Transverse colon (tissue), 4 donors: Measurements from ENCODE around the gene CHSY1. TPM values are rescaled to one million over a fixed set of nuclear protein-coding genes. Genes with fewer than 3 reads are reported as not detected.

Experiments used
- DNase-seq: peaks from one replicate; pipeline ENCODE4 v3.0.0-alpha.2; 2019
- H3K27ac ChIP-seq, 4 donors: fragments of 200-600 bp; sonication (generic); 2 replicates each; pipeline ENCODE4 v1.5.1; 2016 to 2018; ENCODE audit warnings: inconsistent platforms in 4 of 4
- H3K27me3 ChIP-seq: fragments of 200-600 bp; sonication (generic); 2 replicates; pipeline ENCODE4 v1.5.1; 2017; ENCODE audit warnings: inconsistent platforms
- H3K36me3 ChIP-seq, 4 donors: fragments of 200-600 bp; sonication (generic); 2 replicates each; pipeline ENCODE4 v1.5.1; 2017 to 2019; ENCODE audit warnings: inconsistent platforms in 4 of 4
- H3K4me1 ChIP-seq, 4 donors: fragments of 200-600 bp; sonication (generic); 2 replicates each; pipeline ENCODE4 v1.5.1; 2017 to 2020; ENCODE audit warnings: inconsistent platforms in 4 of 4
- H3K4me3 ChIP-seq, 4 donors: fragments of 200-600 bp; sonication (generic); 1 replicate in 1 of 4; 2 replicates in 3 of 4; pipeline versions ENCODE4 v1.5.1 to v1.6.1; 2017 to 2019; ENCODE audit warnings: inconsistent platforms in 4 of 4
- H3K9me3 ChIP-seq, 2 donors: fragments of 200-600 bp; sonication (generic); 2 replicates each; pipeline ENCODE4 v1.5.1; 2017 to 2019; ENCODE audit warnings: inconsistent platforms in 2 of 2
- EP300 ChIP-seq: sonication (generic); formaldehyde crosslinking; IDR thresholded peaks from one replicate; pipeline ENCODE4 v1.6.1; 2017; ENCODE audit warnings: antibody characterized with exemption, low read depth
- POLR2A ChIP-seq: fragments of 450-650 bp; IDR thresholded peaks from one replicate; pipeline ENCODE4 v1.6.1; 2016; ENCODE audit warnings: antibody characterized with exemption, mild to moderate bottlenecking, moderate library complexity
- POLR2AphosphoS5 ChIP-seq, 3 donors: sonication (generic); formaldehyde crosslinking; IDR thresholded peaks; one replicate each; pipeline ENCODE4 v1.6.1; 2016; ENCODE audit warnings: antibody characterized with exemption in 3 of 3
- WGBS, 2 donors: methylation state at CpG; one replicate each; pipeline ENCODE4 v1.1.5; 2018; ENCODE audit warnings: low coverage in 1 of 2; 5-methylcytosine and 5-hydroxymethylcytosine counted together
- in situ Hi-C, 4 donors: fragments of 200-750 bp; cut with MboI; loops; one replicate each; pipeline versions ENCODE4 v1.15.0 to v1.15.1; 2017; ENCODE audit warnings: low sequenced_read_pairs in 3 of 4, low pct_ligation_motif_present in 1 of 4, low pct_unique_long_range_greater_than_20kb in 1 of 4
- intact Hi-C: fragments of 100-400 bp; cut with DNase I; formaldehyde crosslinking; loops from one replicate; pipeline ENCODE4 v1.15.1; 2023; ENCODE audit warnings: low total_unique reads
- total RNA-seq, 4 donors: library from RNA; depleted of rRNA; stranded (reverse); fragments of >200 nt; gene quantifications; one replicate each; pipeline ENCODE4 v1.1.0, GENCODE V29; 2016
- TF ChIP-seq, protein P1 (sequence below), 5 experiments: fragments of 200-600 bp in 3 of 5; fragments of 450-650 bp in 2 of 5; sonication (generic) in 3 of 5; IDR thresholded peaks; 1 replicate in 2 of 5; 2 replicates in 3 of 5; pipeline ENCODE4 v1.5.1; 2016 to 2017; ENCODE audit warnings: antibody characterized with exemption in 5 of 5, inconsistent platforms in 3 of 5, mild to moderate bottlenecking in 2 of 5, moderate library complexity in 1 of 5

Gene CHSY1
- total RNA-seq, 4 donors from 2014 or later: 4.0 to 33.7 (median 11.8) TPM

DNA sequence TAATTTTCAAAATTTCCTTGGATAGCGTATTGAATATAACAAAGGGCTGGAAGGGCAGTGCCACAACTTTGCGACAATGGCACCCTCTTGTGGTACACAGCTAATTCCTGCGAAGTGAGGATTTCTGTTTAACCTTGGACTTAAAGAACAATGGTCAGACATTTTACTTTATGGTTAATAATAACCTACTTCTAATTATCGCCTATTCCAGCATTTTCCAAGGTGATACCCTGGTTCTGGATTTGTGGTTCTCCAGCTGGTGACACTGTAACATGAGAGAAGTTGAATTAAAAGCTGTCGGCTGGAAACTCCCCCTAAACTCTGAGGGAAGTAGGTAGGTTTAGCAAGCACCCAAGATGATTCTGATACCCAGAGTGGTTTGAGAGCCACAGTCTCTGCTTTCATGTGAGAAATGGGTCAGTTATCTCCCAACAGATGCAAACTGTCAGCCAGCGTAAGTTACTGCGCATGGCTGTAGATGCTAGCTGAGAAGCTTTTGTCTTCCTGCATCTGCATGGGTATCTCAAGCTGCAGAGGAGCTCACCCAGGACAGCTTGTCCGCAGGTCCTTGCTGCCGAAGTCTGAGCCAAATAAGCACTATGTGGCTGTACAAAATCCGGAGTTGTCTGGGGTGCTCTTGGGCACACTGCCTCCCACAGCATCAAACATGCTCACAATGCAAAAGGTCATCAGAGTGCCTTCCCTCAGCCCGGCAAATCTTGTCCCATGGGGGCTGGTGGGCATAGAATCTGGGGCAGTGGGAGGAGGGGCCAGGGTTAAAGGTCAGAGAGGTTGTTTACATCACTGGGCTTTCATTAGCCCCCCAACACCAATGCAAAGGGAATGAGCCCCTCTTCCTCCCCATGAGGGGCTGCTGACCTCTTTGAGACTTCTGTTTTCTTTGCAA, 6.6 kb upstream of the CHSY1 start:
- no peaks in the 10 kb centered on the region for H3K4me1 ChIP-seq
- in situ Hi-C loops: loop anchor here (5.0 to 25.0 kb wide), 6 partner anchors 166 to 621 kb away; partner anchors contain the start of gene LRRK1 (in 4 of the 4)
- H3K9me3 ChIP-seq: no peaks in the 10 kb centered on the region
- intact Hi-C loops: loop anchor here (5.0 kb wide), 1 partner anchor 171 kb away; no protein-coding TSS in a partner anchor
- TF ChIP-seq, protein P1, sequence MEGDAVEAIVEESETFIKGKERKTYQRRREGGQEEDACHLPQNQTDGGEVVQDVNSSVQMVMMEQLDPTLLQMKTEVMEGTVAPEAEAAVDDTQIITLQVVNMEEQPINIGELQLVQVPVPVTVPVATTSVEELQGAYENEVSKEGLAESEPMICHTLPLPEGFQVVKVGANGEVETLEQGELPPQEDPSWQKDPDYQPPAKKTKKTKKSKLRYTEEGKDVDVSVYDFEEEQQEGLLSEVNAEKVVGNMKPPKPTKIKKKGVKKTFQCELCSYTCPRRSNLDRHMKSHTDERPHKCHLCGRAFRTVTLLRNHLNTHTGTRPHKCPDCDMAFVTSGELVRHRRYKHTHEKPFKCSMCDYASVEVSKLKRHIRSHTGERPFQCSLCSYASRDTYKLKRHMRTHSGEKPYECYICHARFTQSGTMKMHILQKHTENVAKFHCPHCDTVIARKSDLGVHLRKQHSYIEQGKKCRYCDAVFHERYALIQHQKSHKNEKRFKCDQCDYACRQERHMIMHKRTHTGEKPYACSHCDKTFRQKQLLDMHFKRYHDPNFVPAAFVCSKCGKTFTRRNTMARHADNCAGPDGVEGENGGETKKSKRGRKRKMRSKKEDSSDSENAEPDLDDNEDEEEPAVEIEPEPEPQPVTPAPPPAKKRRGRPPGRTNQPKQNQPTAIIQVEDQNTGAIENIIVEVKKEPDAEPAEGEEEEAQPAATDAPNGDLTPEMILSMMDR (IDR thresholded peaks at IDR 0.05): peak; percentile 78 to 87 (median 83)
- no peak for TF ChIP-seq POLR2AphosphoS5 (IDR thresholded peaks at IDR 0.05)
- 0 to 29% methylated on average over 4 to 9 of the region's 11 CpGs for WGBS, 2 donors
- no peaks in the 10 kb centered on the region for H3K36me3 ChIP-seq
- no peaks in the 10 kb centered on the region for H3K27me3 ChIP-seq
- H3K4me3 ChIP-seq: no peak overlapping the region
- no peak overlapping the region for H3K27ac ChIP-seq
- DNase-seq: peak; percentile 68

DNA sequence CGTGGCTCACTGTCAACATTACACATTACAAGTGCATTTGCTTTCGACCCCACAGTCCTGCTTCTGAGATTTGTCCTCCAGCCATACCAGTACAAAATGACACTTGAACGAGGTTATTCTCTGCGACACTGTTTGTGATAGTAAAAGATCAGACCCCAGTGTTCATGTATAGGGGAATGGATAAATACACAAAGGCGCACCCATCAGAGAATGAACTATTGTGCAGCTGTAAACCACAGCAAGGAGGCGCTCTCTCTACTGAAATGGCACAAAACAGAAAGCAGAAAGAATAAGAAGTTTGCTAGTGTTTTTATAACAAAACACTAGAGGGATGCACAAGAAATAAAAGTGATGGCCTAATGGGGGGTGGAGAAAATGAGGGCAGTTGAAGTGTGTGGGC, 4.9 kb upstream of the CHSY1 start:
- Histone ChIP-seq H3K36me3 (no peaks in the 10 kb centered on the region), H3K4me1 (peaks cover 0 to 9% (median 5%) of the 10 kb centered on the region in 4 donors), H3K9me3 (no peaks in the 10 kb centered on the region), H3K27ac (no peak overlapping the region), H3K27me3 (no peaks in the 10 kb centered on the region), H3K4me3 (no peak overlapping the region)
- in situ Hi-C loops (loop anchor here (5.0 to 25.0 kb wide), 6 partner anchors 164 to 619 kb away; partner anchors contain the start of gene LRRK1 (in 4 of the 4)), intact Hi-C loops (loop anchor here (2.0 to 5.0 kb wide), 2 partner anchors 169 to 242 kb away; no protein-coding TSS in a partner anchor)
- TF ChIP-seq POLR2A: no peak
- TF ChIP-seq, protein P1 (IDR thresholded peaks at IDR 0.05): peak in 3 of 5 experiments; percentile 21 to 25 (median 23)
- no peak for TF ChIP-seq POLR2AphosphoS5 (IDR thresholded peaks at IDR 0.05)
- TF ChIP-seq EP300: no peak
- DNase-seq: no peak
- 67 to 75% methylated on average over 5 to 6 of the region's 6 CpGs for WGBS, 2 donors

DNA sequence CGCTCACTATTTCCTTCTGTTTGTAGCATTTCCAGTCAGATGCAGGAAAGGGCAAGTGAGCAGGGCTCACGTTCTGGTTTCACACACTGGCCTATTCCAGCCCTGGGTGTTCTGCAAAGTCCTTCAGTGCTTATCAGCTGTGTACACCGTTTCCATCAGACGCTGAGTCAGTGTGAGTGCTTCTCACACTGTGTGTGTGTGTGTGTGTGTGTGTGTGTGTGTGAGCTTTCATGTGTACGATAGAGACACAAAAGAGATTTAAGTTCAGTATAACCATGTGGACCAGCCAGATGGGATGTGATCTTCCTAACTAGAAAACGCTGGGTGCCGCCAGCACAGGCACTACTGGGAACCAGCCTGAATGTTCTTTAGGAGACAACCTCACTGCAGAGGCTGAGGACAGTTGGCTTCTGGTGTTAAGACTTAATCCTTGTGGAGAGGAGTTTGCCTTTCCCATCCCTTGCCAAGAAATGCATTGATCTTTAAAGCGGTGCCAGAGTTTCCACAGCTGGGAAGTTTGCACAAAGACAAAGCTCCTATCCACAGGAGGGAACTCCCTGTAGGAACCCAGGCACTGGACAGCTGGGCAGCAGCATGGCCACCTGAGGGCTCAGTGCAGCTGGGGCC, 3.9 kb upstream of the CHSY1 start:
- 29 to 59% methylated on average over 1 to 8 of the region's 8 CpGs for WGBS, 2 donors
- in situ Hi-C loops: loop anchor here (5.0 to 25.0 kb wide), 6 partner anchors 163 to 618 kb away; partner anchors contain the start of gene LRRK1 (in 4 of the 4)
- no peak overlapping the region for H3K27ac ChIP-seq

More for the DNA sequence above, 3.9 kb upstream of the CHSY1 start:
- intact Hi-C loops: loop anchor here (2.0 to 5.0 kb wide), 2 partner anchors 168 to 241 kb away; no protein-coding TSS in a partner anchor
- Histone ChIP-seq H3K9me3 (no peaks in the 10 kb centered on the region), H3K4me1 (peaks cover 0 to 10% (median 6%) of the 10 kb centered on the region in 4 donors), H3K36me3 (no peaks in the 10 kb centered on the region), H3K27me3 (no peaks in the 10 kb centered on the region), H3K4me3 (no peak overlapping the region)
- TF ChIP-seq POLR2A: no peak
- no peak for TF ChIP-seq POLR2AphosphoS5 (IDR thresholded peaks at IDR 0.05)
- TF ChIP-seq EP300: no peak
- TF ChIP-seq, protein P1 (IDR thresholded peaks at IDR 0.05): no peak
- DNase-seq: no peak
